ENCODE results near the gene ST13. TPM values are rescaled to one million over a fixed set of nuclear protein-coding genes. Genes with fewer than 3 reads are reported as not detected.
"Not testable (repeated sequence)": the region's sequence is repeated elsewhere in the genome, so short reads cannot be mapped to it uniquely, and the experiment has no call there.

Gene ST13
- total RNA-seq, 2 experiments from 2014 or later = 121 to 223 TPM

- H3K9me3 ChIP-seq (ENCODE audit: low read length) = no peaks in the 10 kb centered on the region
- intact Hi-C loops (cut with micrococcal nuclease; ENCODE audit: unreplicated experiment) = no loop called here
- H3K4me3 ChIP-seq (ENCODE audit: low read depth, low read length, poor library complexity, severe bottlenecking) = no peak overlapping the region
- H3K36me3 ChIP-seq (ENCODE audit: insufficient read depth, low read length) = peaks cover 31% of the 10 kb centered on the region
- H3K4me2 ChIP-seq (ENCODE audit: low read length) = no peak overlapping the region
- H3K79me2 ChIP-seq (ENCODE audit: insufficient read depth, low read depth, low read length) = no peaks in the 10 kb centered on the region
- ChIA-PET POLR2A (interaction anchor here (0.6 to 1.2 kb wide), 2 partner anchors 10 to 23 kb away, joined by 3 to 4 read pairs; no protein-coding TSS in a partner anchor), CTCF (ENCODE audit: unreplicated experiment) (no interaction called here)
- H3K27ac ChIP-seq (ENCODE audit: low read depth, low read length, poor library complexity, severe bottlenecking) = no peak overlapping the region
- no peak for TF ChIP-seq EZH2phosphoT487 (IDR thresholded peaks at IDR 0.05; ENCODE audit: borderline replicate concordance, low read depth, low read length)
- TF ChIP-seq CTCF (conservative IDR thresholded peaks at IDR 0.05; ENCODE audit: low read length) = no peak
- H3K4me1 ChIP-seq (ENCODE audit: insufficient read depth, low read length, poor library complexity, severe bottlenecking) = no peaks in the 10 kb centered on the region
- no peaks in the 10 kb centered on the region; the same call in 1 of the 2 replicates for H3K9me2 ChIP-seq (ENCODE audit: insufficient read depth, low read length)
- DNase-seq (ENCODE audit: low spot score) = no peak
- no peak overlapping the region for H2AFZ ChIP-seq (ENCODE audit: low read length)
- no peaks in the 10 kb centered on the region for H4K20me1 ChIP-seq (ENCODE audit: insufficient read depth, low read length)
- no TSS peak for BruUV-seq (replicated peaks)
Observed at GRCh38 chr22:40876907-40877306, 20.5 kb upstream of the ST13 start.

- no peaks in the 10 kb centered on the region; the same call in 1 of the 2 replicates for H3K9me2 ChIP-seq (ENCODE audit: insufficient read depth, low read length)
- CTCF ChIA-PET (ENCODE audit: unreplicated experiment) = no interaction called here
- no peaks in the 10 kb centered on the region for H3K9me3 ChIP-seq (ENCODE audit: low read length)
- TF ChIP-seq CTCF (conservative IDR thresholded peaks at IDR 0.05; ENCODE audit: low read length) (no peak), EZH2phosphoT487 (IDR thresholded peaks at IDR 0.05; ENCODE audit: borderline replicate concordance, low read depth, low read length) (no peak)
- H3K4me2 ChIP-seq (ENCODE audit: low read length) = no peak overlapping the region
- TSS peak; percentile 53 for BruUV-seq (replicated peaks)
- H3K27ac ChIP-seq (ENCODE audit: low read depth, low read length, poor library complexity, severe bottlenecking) = no peak overlapping the region
- H3K79me2 ChIP-seq (ENCODE audit: insufficient read depth, low read depth, low read length) = no peaks in the 10 kb centered on the region
- H2AFZ ChIP-seq (ENCODE audit: low read length) = no peak overlapping the region
- H3K36me3 ChIP-seq (ENCODE audit: insufficient read depth, low read length) = peaks cover 38% of the 10 kb centered on the region
- H3K4me3 ChIP-seq (ENCODE audit: low read depth, low read length, poor library complexity, severe bottlenecking) = no peak overlapping the region
- POLR2A ChIA-PET = no interaction called here
- DNase-seq (ENCODE audit: low spot score) = no peak
- intact Hi-C loops (cut with micrococcal nuclease; ENCODE audit: unreplicated experiment) = no loop called here
- no peaks in the 10 kb centered on the region for H4K20me1 ChIP-seq (ENCODE audit: insufficient read depth, low read length)
- H3K4me1 ChIP-seq (ENCODE audit: insufficient read depth, low read length, poor library complexity, severe bottlenecking) = no peaks in the 10 kb centered on the region
Observed at GRCh38 chr22:40875111-40875510, 18.7 kb upstream of the ST13 start.

DNA sequence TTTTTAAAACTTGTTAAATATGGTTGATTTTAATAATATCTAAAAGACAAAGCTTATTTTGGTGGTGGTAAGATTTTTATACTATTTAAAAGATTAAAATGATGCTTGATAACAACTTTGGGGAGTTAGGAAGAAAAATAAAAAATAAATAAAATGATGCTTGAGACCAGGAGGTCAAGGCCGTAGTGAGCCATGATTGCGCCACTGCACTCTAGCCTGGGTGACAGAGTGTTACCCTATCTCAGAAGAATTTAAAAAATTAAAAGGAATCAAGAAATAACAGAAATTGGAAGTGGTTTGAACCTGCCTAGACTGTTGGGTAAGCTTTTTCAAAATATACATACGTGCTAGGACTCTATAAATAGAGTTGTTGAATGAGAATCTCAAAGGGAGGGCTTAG, 17.6 kb upstream of the ST13 start:
- peaks cover 41% of the 10 kb centered on the region for H3K36me3 ChIP-seq (ENCODE audit: insufficient read depth, low read length)
- H4K20me1 ChIP-seq (ENCODE audit: insufficient read depth, low read length) = no peaks in the 10 kb centered on the region
- no peaks in the 10 kb centered on the region for H3K79me2 ChIP-seq (ENCODE audit: insufficient read depth, low read depth, low read length)
- POLR2A ChIA-PET = no interaction called here
- CTCF ChIA-PET (ENCODE audit: unreplicated experiment) = no interaction called here
- H3K4me3 ChIP-seq (ENCODE audit: low read depth, low read length, poor library complexity, severe bottlenecking) = no peak overlapping the region
- no peak overlapping the region for H2AFZ ChIP-seq (ENCODE audit: low read length)
- H3K4me1 ChIP-seq (ENCODE audit: insufficient read depth, low read length, poor library complexity, severe bottlenecking) = no peaks in the 10 kb centered on the region
- no peak for TF ChIP-seq CTCF (conservative IDR thresholded peaks at IDR 0.05; ENCODE audit: low read length)
- intact Hi-C loops (cut with micrococcal nuclease; ENCODE audit: unreplicated experiment) = no loop called here
- DNase-seq (ENCODE audit: low spot score) = no peak
- BruUV-seq (replicated peaks) = no TSS peak
- no peak overlapping the region for H3K4me2 ChIP-seq (ENCODE audit: low read length)
- no peaks in the 10 kb centered on the region for H3K9me3 ChIP-seq (ENCODE audit: low read length)
- H3K9me2 ChIP-seq (ENCODE audit: insufficient read depth, low read length) = no peaks in the 10 kb centered on the region; the same call in 1 of the 2 replicates
- no peak overlapping the region for H3K27ac ChIP-seq (ENCODE audit: low read depth, low read length, poor library complexity, severe bottlenecking)

DNA sequence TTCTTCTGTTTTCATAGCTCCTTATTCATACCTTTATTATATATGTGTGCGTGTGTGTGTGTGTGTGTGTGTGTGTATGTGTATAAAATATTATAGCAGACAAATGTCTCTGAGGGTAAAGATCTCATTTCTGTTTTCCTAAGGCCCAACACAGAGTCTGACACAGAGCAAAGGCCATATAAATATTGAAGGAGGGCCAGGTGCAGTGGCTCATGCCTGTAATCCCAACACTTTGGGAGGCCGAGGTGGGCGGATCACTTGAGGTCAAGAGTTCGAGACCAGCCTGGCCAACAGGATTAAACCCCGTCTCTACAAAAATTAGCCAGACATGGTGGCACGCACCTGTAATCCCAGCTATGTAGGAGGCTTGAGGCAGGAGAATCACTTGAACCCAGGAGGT, 11.9 kb upstream of the ST13 start:
- H3K36me3 ChIP-seq (ENCODE audit: insufficient read depth, low read length) = peaks cover 21% of the 10 kb centered on the region
- H3K79me2 ChIP-seq (ENCODE audit: insufficient read depth, low read depth, low read length); H3K4me1 ChIP-seq (ENCODE audit: insufficient read depth, low read length, poor library complexity, severe bottlenecking); H3K27ac ChIP-seq (ENCODE audit: low read depth, low read length, poor library complexity, severe bottlenecking); BruUV-seq (replicated peaks); H3K9me3 ChIP-seq (ENCODE audit: low read length); intact Hi-C loops (cut with micrococcal nuclease; ENCODE audit: unreplicated experiment); H3K4me2 ChIP-seq (ENCODE audit: low read length); H3K4me3 ChIP-seq (ENCODE audit: low read depth, low read length, poor library complexity, severe bottlenecking); H2AFZ ChIP-seq (ENCODE audit: low read length); DNase-seq (ENCODE audit: low spot score); CTCF ChIA-PET (ENCODE audit: unreplicated experiment); H3K9me2 ChIP-seq (ENCODE audit: insufficient read depth, low read length); H4K20me1 ChIP-seq (ENCODE audit: insufficient read depth, low read length): not testable (repeated sequence)
- POLR2A ChIA-PET = interaction anchor here (1.1 to 1.2 kb wide), 2 partner anchors 9 to 12 kb away, joined by 4 to 5 read pairs; partner anchors contain the start of genes ST13 and XPNPEP3
